Adrenal gland (tissue), 5 donors: ENCODE measurements around the gene KNTC1.

ENCODE experiments used
- CTCF ChIP-seq, 6 experiments: fragments of 450-650 bp in 4 of 6; fragments of 200-600 bp in 2 of 6; sonication (generic) in 1 of 6; IDR thresholded peaks; 1 replicate in 5 of 6; 2 replicates in 1 of 6; pipeline versions ENCODE4 v1.5.1 to v1.8.0; 2016 to 2021; ENCODE audit warnings: antibody characterized with exemption in 6 of 6, mild to moderate bottlenecking in 2 of 6, moderate library complexity in 1 of 6
- POLR2A ChIP-seq, 2 donors: fragments of 450-650 bp; IDR thresholded peaks; one replicate each; pipeline ENCODE4 v1.6.1; 2017; ENCODE audit warnings: antibody characterized with exemption in 2 of 2, mild to moderate bottlenecking in 2 of 2, moderate library complexity in 1 of 2
- donor health status: DM: no; HTN: no; CAD: no.

GRCh38 chr12:122672515-122672914, 145.5 kb downstream of the KNTC1 start:
- no peak for TF ChIP-seq CTCF (IDR thresholded peaks at IDR 0.05)
- no peak for TF ChIP-seq POLR2A (IDR thresholded peaks at IDR 0.05)
